Measurements from ENCODE around the gene FILIP1L.

The FILIP1L gene

DNA sequence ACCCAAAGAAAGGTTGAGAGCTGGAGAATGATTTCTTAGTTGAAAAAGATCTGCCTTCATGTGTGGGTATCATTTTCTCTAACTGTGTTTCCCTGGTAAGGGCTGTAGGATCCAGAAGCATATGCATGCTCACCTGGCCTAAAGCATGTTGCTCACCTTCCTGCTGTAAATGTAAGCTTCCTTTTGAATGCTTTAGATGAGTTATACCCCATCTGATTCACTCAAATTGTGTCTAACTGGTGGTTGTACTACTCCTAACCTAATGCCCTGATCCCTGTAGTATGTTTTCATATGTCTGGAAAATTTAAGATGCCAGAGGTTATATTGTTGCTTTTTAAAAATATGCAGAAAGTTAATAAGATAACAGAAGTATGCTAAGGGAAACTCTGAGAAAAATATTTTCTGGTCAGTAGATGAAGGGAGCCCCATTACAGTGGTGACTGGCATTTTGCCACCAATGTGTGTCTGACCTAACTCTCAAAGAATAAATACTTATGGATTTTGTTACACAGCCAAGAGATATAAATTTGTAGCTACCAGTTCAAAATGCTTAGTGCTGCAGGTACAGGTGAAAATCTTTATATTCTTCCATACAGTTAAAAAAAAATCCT is 7.7 kb downstream of the FILIP1L start:
- Histone ChIP-seq H3K27ac (ENCODE audit: insufficient read depth in 1 of 2, low read depth in 1 of 2, low read length in 2 of 2, poor library complexity in 1 of 2, severe bottlenecking in 2 of 2) (no peak overlapping the region), H3K4me3 (ENCODE audit: control insufficient read depth in 1 of 7, extremely low read depth in 1 of 7, insufficient read depth in 4 of 7, low read depth in 2 of 7, low read length in 6 of 7) (no peak overlapping the region), H3K36me3 (ENCODE audit: control insufficient read depth in 4 of 4, insufficient read depth in 4 of 4, low read length in 3 of 4) (peaks cover 0 to 2% (median 0%) of the 10 kb centered on the region in 4 experiments), H3K27me3 (replicated peaks in 2 of 5; ENCODE audit: control insufficient read depth in 4 of 5, insufficient read depth in 5 of 5, low read length in 4 of 5) (no peaks in the 10 kb centered on the region), H3K9me3 (ENCODE audit: control extremely low read depth in 1 of 5, control insufficient read depth in 4 of 5, insufficient read depth in 2 of 5, low read depth in 1 of 5, low read length in 4 of 5) (no peaks in the 10 kb centered on the region), H3K4me1 (ENCODE audit: control extremely low read depth in 1 of 4, control insufficient read depth in 4 of 4, insufficient read depth in 4 of 4, low read length in 3 of 4) (peaks cover 0 to 9% (median 2%) of the 10 kb centered on the region in 4 experiments)
- CTCF ChIA-PET = interaction anchor here (1.1 to 1.3 kb wide), 2 partner anchors 39 to 170 kb away, joined by 3 read pairs; no protein-coding TSS in a partner anchor
- no peak for DNase-seq
- POLR2A ChIA-PET = no interaction called here

DNA sequence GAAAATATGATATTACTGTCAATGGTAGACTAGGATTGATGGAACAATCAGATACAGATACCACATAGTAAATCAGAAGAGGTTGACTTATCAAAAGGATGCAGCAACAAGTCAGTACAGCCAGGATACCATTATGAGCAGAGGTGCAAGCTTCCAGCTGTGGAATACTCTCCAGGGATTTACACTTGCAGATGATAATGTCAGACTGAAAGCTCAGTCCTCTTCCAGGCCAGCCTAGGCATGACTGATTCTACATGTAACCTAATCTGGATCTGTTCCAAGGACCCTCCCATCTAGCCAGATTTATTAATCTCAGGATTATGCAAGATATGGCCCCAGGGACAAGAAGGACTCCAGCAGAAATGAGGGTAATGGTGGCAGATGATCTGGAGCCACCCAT is 8.2 kb downstream of the FILIP1L start:
- H3K4me3 ChIP-seq (ENCODE audit: control insufficient read depth in 1 of 7, extremely low read depth in 1 of 7, insufficient read depth in 4 of 7, low read depth in 2 of 7, low read length in 6 of 7) = no peak overlapping the region
- peaks cover 0 to 9% (median 2%) of the 10 kb centered on the region in 4 experiments for H3K4me1 ChIP-seq (ENCODE audit: control extremely low read depth in 1 of 4, control insufficient read depth in 4 of 4, insufficient read depth in 4 of 4, low read length in 3 of 4)
- H3K9me3 ChIP-seq (ENCODE audit: control extremely low read depth in 1 of 5, control insufficient read depth in 4 of 5, insufficient read depth in 2 of 5, low read depth in 1 of 5, low read length in 4 of 5) = no peaks in the 10 kb centered on the region
- no peak for DNase-seq
- no peak overlapping the region for H3K27ac ChIP-seq (ENCODE audit: insufficient read depth in 1 of 2, low read depth in 1 of 2, low read length in 2 of 2, poor library complexity in 1 of 2, severe bottlenecking in 2 of 2)
- H3K36me3 ChIP-seq (ENCODE audit: control insufficient read depth in 4 of 4, insufficient read depth in 4 of 4, low read length in 3 of 4) = peaks cover 0 to 2% (median 0%) of the 10 kb centered on the region in 4 experiments
- POLR2A ChIA-PET = no interaction called here
- CTCF ChIA-PET = interaction anchor here (1.1 to 2.0 kb wide), 3 partner anchors 25 to 170 kb away, joined by 3 to 5 read pairs (median 3); no protein-coding TSS in a partner anchor
- no peaks in the 10 kb centered on the region for H3K27me3 ChIP-seq (replicated peaks in 2 of 5; ENCODE audit: control insufficient read depth in 4 of 5, insufficient read depth in 5 of 5, low read length in 4 of 5)

DNA sequence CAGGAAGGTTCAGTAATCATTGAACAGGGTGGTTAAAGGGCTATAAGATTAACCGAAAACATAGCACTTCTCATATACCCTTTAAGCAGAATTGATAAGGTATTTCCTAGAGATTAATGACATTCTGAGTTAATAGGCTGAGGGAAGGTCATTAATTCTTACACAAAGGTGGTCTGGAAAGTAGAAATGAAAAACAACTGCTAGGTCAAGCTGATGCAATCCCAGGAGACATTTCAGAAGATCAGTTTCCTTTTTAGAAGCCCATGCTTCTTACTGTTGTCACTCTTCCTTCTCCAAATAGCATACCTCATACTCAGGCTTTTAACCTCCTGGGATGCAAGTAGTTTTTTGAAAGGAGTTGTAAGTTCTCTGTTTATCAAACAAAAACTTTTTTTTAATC is 8.8 kb downstream of the FILIP1L start:
- WGBS (ENCODE audit: insufficient coverage) = no CpG with 5 or more reads among the region's 1 CpG
- H3K36me3 ChIP-seq (ENCODE audit: control insufficient read depth in 4 of 4, insufficient read depth in 4 of 4, low read length in 3 of 4) = peaks cover 0 to 2% (median 0%) of the 10 kb centered on the region in 4 experiments
- peaks cover 0 to 9% (median 2%) of the 10 kb centered on the region in 4 experiments for H3K4me1 ChIP-seq (ENCODE audit: control extremely low read depth in 1 of 4, control insufficient read depth in 4 of 4, insufficient read depth in 4 of 4, low read length in 3 of 4)
- ChIA-PET POLR2A (no interaction called here), CTCF (interaction anchor here (1.1 to 2.0 kb wide), 5 partner anchors 8 to 275 kb away, joined by 3 to 5 read pairs (median 3); no protein-coding TSS in a partner anchor)
- no peak overlapping the region for H3K27ac ChIP-seq (ENCODE audit: insufficient read depth in 1 of 2, low read depth in 1 of 2, low read length in 2 of 2, poor library complexity in 1 of 2, severe bottlenecking in 2 of 2)
- H3K27me3 ChIP-seq (replicated peaks in 2 of 5; ENCODE audit: control insufficient read depth in 4 of 5, insufficient read depth in 5 of 5, low read length in 4 of 5) = no peaks in the 10 kb centered on the region
- no peak overlapping the region for H3K4me3 ChIP-seq (ENCODE audit: control insufficient read depth in 1 of 7, extremely low read depth in 1 of 7, insufficient read depth in 4 of 7, low read depth in 2 of 7, low read length in 6 of 7)
- no peaks in the 10 kb centered on the region for H3K9me3 ChIP-seq (ENCODE audit: control extremely low read depth in 1 of 5, control insufficient read depth in 4 of 5, insufficient read depth in 2 of 5, low read depth in 1 of 5, low read length in 4 of 5)
- DNase-seq = no peak

DNA sequence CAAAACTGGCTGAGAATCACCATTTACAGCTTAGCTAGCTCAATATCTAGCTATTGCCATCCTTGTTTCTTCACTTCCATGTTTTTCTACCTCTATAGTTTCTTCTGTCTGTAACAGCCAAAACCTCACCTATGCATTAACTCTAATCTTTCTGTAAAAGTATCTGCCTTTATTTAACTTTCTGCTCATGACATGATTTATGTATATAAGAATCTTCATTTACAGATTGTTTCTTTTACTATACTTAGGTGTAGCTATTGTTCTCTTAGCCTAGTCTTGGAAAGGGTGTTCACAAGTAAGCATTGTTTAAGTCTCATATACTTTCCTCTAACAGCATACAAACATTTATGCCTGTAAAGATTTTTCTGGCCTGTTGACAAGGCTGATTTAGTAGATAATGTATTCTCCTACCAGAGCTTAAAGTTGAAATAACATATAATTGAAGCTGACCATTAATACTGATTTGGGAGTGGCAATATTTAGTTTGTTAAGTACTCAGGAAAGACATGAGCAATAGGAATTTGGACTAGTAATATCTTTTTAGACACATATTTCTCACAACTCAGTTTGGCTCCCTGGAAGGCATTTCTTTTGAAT is 9.4 kb downstream of the FILIP1L start:
- POLR2A ChIA-PET = no interaction called here
- CTCF ChIA-PET = interaction anchor here (1.1 to 2.0 kb wide), 4 partner anchors 8 to 274 kb away, joined by 3 to 5 read pairs (median 4); no protein-coding TSS in a partner anchor
- H3K27ac ChIP-seq (ENCODE audit: insufficient read depth in 1 of 2, low read depth in 1 of 2, low read length in 2 of 2, poor library complexity in 1 of 2, severe bottlenecking in 2 of 2) = no peak overlapping the region

DNA sequence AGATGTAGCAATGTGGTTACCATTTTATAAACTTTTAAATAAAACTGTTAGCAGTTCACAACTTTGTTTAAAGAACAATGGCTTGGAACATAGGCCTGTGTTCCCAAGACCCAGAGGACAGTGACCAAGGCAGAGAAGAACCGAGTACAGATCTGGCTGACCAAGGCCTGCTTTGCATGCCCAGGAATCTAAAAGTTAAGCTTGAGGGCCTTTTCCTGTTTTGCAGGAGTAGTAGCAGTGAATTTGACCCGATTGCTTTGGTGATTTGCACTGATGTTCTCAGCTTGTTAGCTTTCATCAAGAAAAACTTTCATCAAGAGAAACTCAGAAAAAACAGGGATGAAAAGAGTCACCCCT is 9.9 kb downstream of the FILIP1L start:
- ChIA-PET CTCF (interaction anchor here (1.4 to 2.0 kb wide), 3 partner anchors 9 to 150 kb away, joined by 3 to 5 read pairs (median 5); no protein-coding TSS in a partner anchor), POLR2A (no interaction called here)
- WGBS (ENCODE audit: insufficient coverage) = 100% methylated on average over 2 of the region's 2 CpGs
- Histone ChIP-seq H3K9me3 (ENCODE audit: control extremely low read depth in 1 of 5, control insufficient read depth in 4 of 5, insufficient read depth in 2 of 5, low read depth in 1 of 5, low read length in 4 of 5) (no peaks in the 10 kb centered on the region), H3K4me1 (ENCODE audit: control extremely low read depth in 1 of 4, control insufficient read depth in 4 of 4, insufficient read depth in 4 of 4, low read length in 3 of 4) (peaks cover 0 to 9% (median 2%) of the 10 kb centered on the region in 4 experiments), H3K27ac (ENCODE audit: insufficient read depth in 1 of 2, low read depth in 1 of 2, low read length in 2 of 2, poor library complexity in 1 of 2, severe bottlenecking in 2 of 2) (no peak overlapping the region), H3K27me3 (replicated peaks in 2 of 5; ENCODE audit: control insufficient read depth in 4 of 5, insufficient read depth in 5 of 5, low read length in 4 of 5) (no peaks in the 10 kb centered on the region), H3K4me3 (ENCODE audit: control insufficient read depth in 1 of 7, extremely low read depth in 1 of 7, insufficient read depth in 4 of 7, low read depth in 2 of 7, low read length in 6 of 7) (no peak overlapping the region), H3K36me3 (ENCODE audit: control insufficient read depth in 4 of 4, insufficient read depth in 4 of 4, low read length in 3 of 4) (peaks cover 0 to 2% (median 0%) of the 10 kb centered on the region in 4 experiments)
- no peak for DNase-seq

More for the DNA sequence above, 9.4 kb downstream of the FILIP1L start:
- peaks cover 0 to 2% (median 0%) of the 10 kb centered on the region in 4 experiments for H3K36me3 ChIP-seq (ENCODE audit: control insufficient read depth in 4 of 4, insufficient read depth in 4 of 4, low read length in 3 of 4)
- no peak overlapping the region for H3K4me3 ChIP-seq (ENCODE audit: control insufficient read depth in 1 of 7, extremely low read depth in 1 of 7, insufficient read depth in 4 of 7, low read depth in 2 of 7, low read length in 6 of 7)
- H3K9me3 ChIP-seq (ENCODE audit: control extremely low read depth in 1 of 5, control insufficient read depth in 4 of 5, insufficient read depth in 2 of 5, low read depth in 1 of 5, low read length in 4 of 5) = no peaks in the 10 kb centered on the region
- peaks cover 0 to 9% (median 2%) of the 10 kb centered on the region in 4 experiments for H3K4me1 ChIP-seq (ENCODE audit: control extremely low read depth in 1 of 4, control insufficient read depth in 4 of 4, insufficient read depth in 4 of 4, low read length in 3 of 4)
- no peaks in the 10 kb centered on the region for H3K27me3 ChIP-seq (replicated peaks in 2 of 5; ENCODE audit: control insufficient read depth in 4 of 5, insufficient read depth in 5 of 5, low read length in 4 of 5)
- no peak for DNase-seq

DNA sequence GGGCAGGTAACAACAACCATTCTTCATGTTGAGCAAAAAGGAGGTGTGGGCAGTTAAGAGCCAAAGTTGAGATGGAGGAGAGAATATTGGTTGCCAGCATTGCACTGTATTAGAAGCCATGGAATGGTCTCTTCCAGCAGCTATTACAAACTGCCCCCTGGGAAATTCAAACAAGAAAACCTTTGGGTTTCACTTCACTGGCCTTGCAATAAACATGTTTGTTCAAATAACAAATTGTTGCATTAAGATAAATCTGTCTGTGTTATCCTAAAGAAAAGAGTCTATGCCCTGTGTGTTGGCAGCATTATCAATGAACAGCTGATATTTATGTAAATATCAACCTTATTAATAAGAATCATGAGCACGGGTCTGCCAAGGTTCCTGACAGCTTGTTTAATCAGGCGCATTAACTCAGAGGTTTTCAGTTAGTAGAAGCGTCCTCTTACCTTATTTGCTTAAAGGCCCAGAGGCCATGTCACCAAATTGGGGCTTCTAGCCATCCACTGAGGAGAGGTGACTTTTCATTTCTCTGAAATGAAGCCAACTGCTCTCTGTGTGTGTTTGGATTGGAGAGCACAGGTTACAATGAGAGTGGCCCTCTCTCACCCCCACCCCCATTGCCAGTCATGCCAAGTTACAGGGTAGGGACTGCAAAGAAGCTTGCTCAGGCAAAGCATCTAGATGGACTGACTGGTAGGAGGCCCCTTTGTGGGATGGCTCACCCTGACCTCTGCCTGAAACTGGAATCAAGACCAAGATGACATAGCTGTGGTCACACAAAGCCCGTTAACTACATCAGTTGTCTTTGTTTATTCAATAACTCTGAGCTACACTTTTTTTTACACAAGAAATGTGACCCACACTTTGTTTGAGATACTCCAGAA is 10.5 kb downstream of the FILIP1L start:
- ChIA-PET POLR2A (no interaction called here), CTCF (interaction anchor here (1.4 kb wide), 2 partner anchors 9 to 150 kb away, joined by 3 to 5 read pairs; no protein-coding TSS in a partner anchor)
- no peak for DNase-seq
- Histone ChIP-seq H3K4me1 (ENCODE audit: control extremely low read depth in 1 of 4, control insufficient read depth in 4 of 4, insufficient read depth in 4 of 4, low read length in 3 of 4) (peaks cover 0 to 9% (median 2%) of the 10 kb centered on the region in 4 experiments), H3K4me3 (ENCODE audit: control insufficient read depth in 1 of 7, extremely low read depth in 1 of 7, insufficient read depth in 4 of 7, low read depth in 2 of 7, low read length in 6 of 7) (no peak overlapping the region), H3K36me3 (ENCODE audit: control insufficient read depth in 4 of 4, insufficient read depth in 4 of 4, low read length in 3 of 4) (peaks cover 0 to 2% (median 0%) of the 10 kb centered on the region in 4 experiments), H3K27ac (ENCODE audit: insufficient read depth in 1 of 2, low read depth in 1 of 2, low read length in 2 of 2, poor library complexity in 1 of 2, severe bottlenecking in 2 of 2) (no peak overlapping the region), H3K9me3 (ENCODE audit: control extremely low read depth in 1 of 5, control insufficient read depth in 4 of 5, insufficient read depth in 2 of 5, low read depth in 1 of 5, low read length in 4 of 5) (no peaks in the 10 kb centered on the region), H3K27me3 (replicated peaks in 2 of 5; ENCODE audit: control insufficient read depth in 4 of 5, insufficient read depth in 5 of 5, low read length in 4 of 5) (no peaks in the 10 kb centered on the region)
- WGBS (ENCODE audit: insufficient coverage) = 100% methylated on average over 4 of the region's 4 CpGs

Measured in common myeloid progenitor, CD34-positive (primary cell).